ENCODE measurements around the gene ERVK3-1. TPM values are rescaled to one million over a fixed set of nuclear protein-coding genes. Genes with fewer than 3 reads are reported as not detected.

ERVK3-1 gene
- polyA plus RNA-seq, 4 donors: 42.7 to 53.2 (median 46.3) TPM

DNA sequence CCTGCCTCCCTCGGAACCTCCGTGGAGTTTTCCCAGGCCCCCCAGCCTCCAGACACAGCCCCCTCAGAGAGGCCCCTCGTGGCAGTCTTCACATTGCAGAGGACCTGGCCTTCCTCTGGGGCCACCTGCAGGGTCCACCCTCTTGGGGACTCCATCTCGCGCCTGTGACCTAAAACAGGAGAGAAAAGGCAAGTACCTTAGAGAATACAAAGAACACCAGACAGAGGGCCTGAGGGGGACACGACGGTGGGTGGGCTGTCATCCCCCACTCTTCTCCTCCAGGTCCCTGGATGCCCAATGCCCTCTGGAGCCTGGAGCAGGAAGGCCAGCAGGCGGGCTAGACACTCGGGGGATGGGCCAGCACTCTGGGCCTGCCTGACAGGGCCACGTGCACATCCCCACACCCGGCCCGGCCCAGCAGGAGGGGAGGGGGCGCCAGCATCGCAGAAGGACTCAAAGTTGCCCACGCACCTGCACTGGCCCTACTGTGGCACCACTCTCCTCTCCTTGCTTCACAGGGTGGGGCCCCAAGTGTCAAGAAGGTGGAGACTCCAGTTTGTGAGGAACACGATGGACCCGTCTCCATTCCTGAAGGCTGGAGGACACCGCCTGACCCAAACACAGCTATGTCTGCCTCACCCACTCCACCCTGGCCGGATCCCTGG lies 52.4 kb downstream of the ERVK3-1 start:
- DNase-seq (ENCODE audit: low read depth in 4 of 4, low spot score in 3 of 4): no peak

DNA sequence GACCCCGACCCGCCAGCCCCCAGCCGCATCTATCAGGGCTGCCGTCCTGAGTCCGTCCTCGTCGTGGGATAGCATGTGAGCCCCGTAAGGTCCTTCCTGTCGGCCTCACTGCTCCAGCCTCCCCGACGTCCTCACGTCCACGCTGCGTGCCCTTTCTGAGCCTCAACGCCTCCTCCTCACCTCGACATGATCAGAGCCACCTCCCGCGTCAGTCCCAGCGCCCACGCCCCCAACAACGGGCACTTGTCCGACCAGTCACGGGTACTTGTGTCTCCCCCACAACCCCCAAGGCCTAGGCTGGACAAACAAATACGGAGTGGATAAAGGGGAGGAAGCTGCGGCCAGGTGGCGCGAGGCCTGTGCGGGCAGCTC lies 56.7 kb downstream of the ERVK3-1 start:
- DNase-seq (ENCODE audit: low read depth in 4 of 4, low spot score in 3 of 4): peak in 1 of 4 donors; percentile 38

- peak; percentile 89 to 93 (median 90) for DNase-seq (ENCODE audit: low read depth in 4 of 4, low spot score in 3 of 4)
Observed at GRCh38 chr19:58362272-58362994, 57.3 kb downstream of the ERVK3-1 start, which contains the start of gene ZNF497. Gene ZNF497, minus strand, starts transcription at chr19:58362751. Its CDS starts 5,116 bp downstream, at chr19:58357635.

- DNase-seq (ENCODE audit: low read depth in 4 of 4, low spot score in 3 of 4): no peak
Observed at GRCh38 chr19:58364146-58364545, 59.0 kb downstream of the ERVK3-1 start.

Other genes starting within 250 kb of the ERVK3-1 start
- gene ZNF135, start 246.1 kb upstream of the ERVK3-1 start, polyA plus RNA-seq (ENCODE audit: insufficient read length in 4 of 4): 10 to 100 TPM; 22.1 to 28.6 (median 23.9) TPM
- 100 to 1,000 TPM in 1 of 4 donors, 10 to 100 TPM in 3; 76.2 to 122 (median 83.3) TPM for gene ZSCAN18, start 207.1 kb upstream of the ERVK3-1 start, polyA plus RNA-seq (ENCODE audit: insufficient read length in 4 of 4)
- gene ZNF329, start 154.6 kb upstream of the ERVK3-1 start, polyA plus RNA-seq (ENCODE audit: insufficient read length in 4 of 4): 10 to 100 TPM; 17.7 to 24.3 (median 22.1) TPM
- gene ZNF274, start 122.3 kb upstream of the ERVK3-1 start, polyA plus RNA-seq (ENCODE audit: insufficient read length in 4 of 4): 10 to 100 TPM; 13.0 to 24.0 (median 19.5) TPM
- 10 to 100 TPM; 23.4 to 40.1 (median 34.6) TPM for gene ZNF544, start 76.5 kb upstream of the ERVK3-1 start, polyA plus RNA-seq (ENCODE audit: insufficient read length in 4 of 4)
- 1 to 10 TPM; 5.5 to 8.8 (median 8.0) TPM for gene ZNF8, start 26.4 kb upstream of the ERVK3-1 start, polyA plus RNA-seq (ENCODE audit: insufficient read length in 4 of 4)
- 1 to 10 TPM; 3.5 to 4.2 (median 3.8) TPM for gene ZSCAN22, start 21.6 kb downstream of the ERVK3-1 start, polyA plus RNA-seq (ENCODE audit: insufficient read length in 4 of 4)
- 1 to 10 TPM in 3 of 4 donors, under 1 TPM in 1; 0.89 to 1.9 (median 1.3) TPM for gene A1BG, start 48.1 kb downstream of the ERVK3-1 start, polyA plus RNA-seq (ENCODE audit: insufficient read length in 4 of 4)
- 1 to 10 TPM; 2.9 to 6.5 (median 3.8) TPM for gene ZNF497, start 57.4 kb downstream of the ERVK3-1 start, polyA plus RNA-seq (ENCODE audit: insufficient read length in 4 of 4)
- 1 to 10 TPM; 1.9 to 5.0 (median 2.5) TPM for gene ZNF837, start 75.7 kb downstream of the ERVK3-1 start, polyA plus RNA-seq (ENCODE audit: insufficient read length in 4 of 4)
- 1,000 to 10,000 TPM in 1 of 4 donors, 100 to 1,000 TPM in 3; 837 to 1,018 (median 886) TPM for gene RPS5, start 81.9 kb downstream of the ERVK3-1 start, polyA plus RNA-seq (ENCODE audit: insufficient read length in 4 of 4)
- gene RNF225, start 90.3 kb downstream of the ERVK3-1 start, polyA plus RNA-seq (ENCODE audit: insufficient read length in 4 of 4): not detected
- gene ZNF584, start 103.3 kb downstream of the ERVK3-1 start, polyA plus RNA-seq (ENCODE audit: insufficient read length in 4 of 4): 10 to 100 TPM; 12.2 to 13.6 (median 12.7) TPM
- 10 to 100 TPM in 3 of 4 donors, 1 to 10 TPM in 1; 9.0 to 15.9 (median 14.3) TPM for gene ZNF132, start 134.8 kb downstream of the ERVK3-1 start, polyA plus RNA-seq (ENCODE audit: insufficient read length in 4 of 4)
- gene ZNF324B, start 146.2 kb downstream of the ERVK3-1 start, polyA plus RNA-seq (ENCODE audit: insufficient read length in 4 of 4): 1 to 10 TPM; 5.6 to 7.1 (median 6.1) TPM
- 10 to 100 TPM in 1 of 4 donors, 1 to 10 TPM in 3; 7.2 to 12.1 (median 8.9) TPM for gene ZNF324, start 161.7 kb downstream of the ERVK3-1 start, polyA plus RNA-seq (ENCODE audit: insufficient read length in 4 of 4)
- gene ZNF446, start 171.0 kb downstream of the ERVK3-1 start, polyA plus RNA-seq (ENCODE audit: insufficient read length in 4 of 4): 10 to 100 TPM; 13.3 to 20.6 (median 13.8) TPM
- 10 to 100 TPM in 1 of 4 donors, 1 to 10 TPM in 3; 6.8 to 11.3 (median 8.6) TPM for gene SLC27A5, start 206.6 kb downstream of the ERVK3-1 start, polyA plus RNA-seq (ENCODE audit: insufficient read length in 4 of 4)
- gene ZBTB45, start 214.4 kb downstream of the ERVK3-1 start, polyA plus RNA-seq (ENCODE audit: insufficient read length in 4 of 4): 10 to 100 TPM in 1 of 4 donors, 1 to 10 TPM in 3; 8.7 to 15.3 (median 9.0) TPM
- gene TRIM28, start 238.7 kb downstream of the ERVK3-1 start, polyA plus RNA-seq (ENCODE audit: insufficient read length in 4 of 4): 100 to 1,000 TPM; 508 to 729 (median 693) TPM
- gene CHMP2A, start 249.7 kb downstream of the ERVK3-1 start, polyA plus RNA-seq (ENCODE audit: insufficient read length in 4 of 4): 100 to 1,000 TPM in 3 of 4 donors, 10 to 100 TPM in 1; 79.1 to 120 (median 116) TPM